GM12878 (cell line): ENCODE data around the gene ARFGAP3. TPM values are rescaled to one million over a fixed set of nuclear protein-coding genes. Genes with fewer than 3 reads are reported as not detected.

ENCODE experiments used
- EED ChIP-seq: sonication (generic); IDR thresholded peaks from 2 replicates; pipeline ENCODE4 v1.6.1; 2016; ENCODE audit warnings: antibody characterized with exemption, low read depth
- ETV6 ChIP-seq, 2 experiments: fragments of 450-650 bp in 1 of 2; IDR thresholded peaks in 1 of 2; conservative IDR thresholded peaks in 1 of 2; 2 replicates each; pipeline ENCODE4 v1.6.1; 2014; ENCODE audit warnings: antibody characterized with exemption in 1 of 2, borderline replicate concordance in 1 of 2, low read depth in 1 of 2, mild to moderate bottlenecking in 1 of 2, moderate library complexity in 1 of 2
- EZH2 ChIP-seq: IDR thresholded peaks from 2 replicates; pipeline ENCODE4 v1.6.1; 2012; ENCODE audit warnings: low read depth, mild to moderate bottlenecking, control low read depth, inconsistent platforms, low read length, borderline replicate concordance; ENCODE audit not compliant: control insufficient read depth
- FOXK2 ChIP-seq: fragments of 450-650 bp; IDR thresholded peaks from 2 replicates; pipeline ENCODE4 v1.6.1; 2017; ENCODE audit warnings: mild to moderate bottlenecking, moderate library complexity
- IKZF1 ChIP-seq: fragments of 450-650 bp; conservative IDR thresholded peaks from 2 replicates; pipeline ENCODE4 v1.6.1; 2017; ENCODE audit warnings: antibody characterized with exemption, mild to moderate bottlenecking
- IRF4 ChIP-seq: IDR thresholded peaks from 2 replicates; pipeline ENCODE4 v1.6.1; 2011; ENCODE audit warnings: low read depth, low read length
- RBBP5 ChIP-seq: fragments of 200-600 bp; sonication (generic); conservative IDR thresholded peaks from 2 replicates; pipeline ENCODE4 v1.6.1; 2016
- SMAD5 ChIP-seq: IDR thresholded peaks from 2 replicates; pipeline ENCODE4 v1.6.1; 2016; ENCODE audit warnings: antibody characterized with exemption, low read depth
- WRNIP1 ChIP-seq: IDR thresholded peaks from 2 replicates; pipeline ENCODE4 v1.6.1; 2011; ENCODE audit warnings: low read depth, low read length, improper control_type of control experiment, borderline replicate concordance
- ZNF207 ChIP-seq: fragments of 450-650 bp; IDR thresholded peaks from 2 replicates; pipeline ENCODE4 v1.6.1; 2014; ENCODE audit warnings: antibody characterized with exemption, mild to moderate bottlenecking, borderline replicate concordance
- polyA plus RNA-seq, 11 experiments: library from polyadenylated mRNA; depleted of rRNA in 4 of 11; unstranded in 6 of 11; stranded (reverse) in 5 of 11; fragments of >200 nt; fragmentation: Nextera tagmentation in 4 of 11; fragmentation: Illumina TruSeq in 1 of 11; extraction: Ambion mirVana in 4 of 11; extraction: Trizol in 1 of 11; gene quantifications; 1 replicate in 1 of 11; 2 replicates in 10 of 11; pipeline versions ENCODE4 v1.2.1 to v1.2.3, GENCODE V29; 2011 to 2016; ENCODE audit warnings: inconsistent platforms in 2 of 11, missing spikeins in 2 of 11, low read depth in 1 of 11
- total RNA-seq, 4 experiments: library from RNA; depleted of rRNA in 3 of 4; stranded (reverse); fragments of >200 nt in 3 of 4; fragmentation: Illumina TruSeq in 1 of 4; extraction: Trizol in 1 of 4; gene quantifications; 2 replicates each; pipeline versions ENCODE4 v1.2.1 to v1.2.3, GENCODE V29; 2013 to 2021
- TF ChIP-seq, protein P1 (sequence below): fragments of 450-650 bp; IDR thresholded peaks from 2 replicates; pipeline ENCODE4 v1.6.1; 2016; ENCODE audit warnings: mild to moderate bottlenecking, moderate library complexity, borderline replicate concordance
- TF ChIP-seq, protein P2 (sequence below): fragments of 450-650 bp; formaldehyde crosslinking; IDR thresholded peaks from 2 replicates; pipeline ENCODE4 v1.4.0; 2022; ENCODE audit warnings: mild to moderate bottlenecking, moderate library complexity
- TF ChIP-seq, protein P3 (sequence below): IDR thresholded peaks from 2 replicates; pipeline ENCODE4 v1.6.1; 2011; ENCODE audit warnings: low read depth, low read length, improper control_type of control experiment, borderline replicate concordance
- TF ChIP-seq, protein P4 (sequence below): fragments of 450-650 bp; IDR thresholded peaks from 2 replicates; pipeline ENCODE4 v1.6.1; 2014; ENCODE audit warnings: mild to moderate bottlenecking
- TF ChIP-seq, protein P5 (sequence below): fragments of 450-650 bp; formaldehyde crosslinking; IDR thresholded peaks from 2 replicates; pipeline ENCODE4 v1.4.0; 2020; ENCODE audit warnings: mild to moderate bottlenecking, moderate library complexity

The ARFGAP3 gene
- total and polyA plus RNA-seq, 10 of the 15 experiments (the other 5 are each of a cell fraction or from before 2014, with no cell fraction given), result 29.7 to 50.8 (median 39.5) TPM

DNA sequence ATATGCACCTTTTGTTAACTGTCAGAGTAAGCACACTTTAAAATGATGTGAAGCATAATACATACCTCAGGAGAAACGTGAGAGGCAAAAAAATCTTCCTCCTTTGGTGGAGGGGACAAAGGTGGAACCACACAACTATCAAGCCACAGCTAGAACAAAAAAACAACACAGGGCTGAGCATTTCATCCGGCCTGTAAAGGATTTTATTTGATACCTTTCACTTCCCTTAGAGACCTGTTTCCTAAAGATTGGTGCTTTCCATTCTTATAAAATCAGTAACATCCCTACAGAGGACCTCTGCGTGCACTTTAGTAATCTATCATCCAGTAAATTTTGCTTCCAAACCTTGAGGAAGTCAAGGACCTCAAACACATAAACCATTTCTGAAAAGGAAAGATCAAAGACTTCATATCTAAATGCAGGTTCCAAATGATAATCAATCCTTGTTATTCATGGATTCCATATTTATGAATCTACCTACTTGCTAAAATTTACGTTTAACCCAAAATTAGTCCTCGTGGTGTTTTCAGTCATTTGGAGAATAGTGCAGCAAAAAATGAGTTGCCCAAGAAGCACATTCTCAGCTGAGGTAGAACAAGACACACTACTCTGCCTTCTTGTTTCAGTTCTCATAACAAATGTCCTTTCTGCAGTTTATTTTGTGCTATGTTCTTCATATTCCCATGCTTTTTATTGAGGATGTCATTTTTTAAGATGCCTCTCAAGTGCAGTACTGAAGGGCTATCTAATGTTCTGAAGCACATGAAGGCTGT, 22.7 kb downstream of the ARFGAP3 start (continued):
- TF ChIP-seq, protein P1, sequence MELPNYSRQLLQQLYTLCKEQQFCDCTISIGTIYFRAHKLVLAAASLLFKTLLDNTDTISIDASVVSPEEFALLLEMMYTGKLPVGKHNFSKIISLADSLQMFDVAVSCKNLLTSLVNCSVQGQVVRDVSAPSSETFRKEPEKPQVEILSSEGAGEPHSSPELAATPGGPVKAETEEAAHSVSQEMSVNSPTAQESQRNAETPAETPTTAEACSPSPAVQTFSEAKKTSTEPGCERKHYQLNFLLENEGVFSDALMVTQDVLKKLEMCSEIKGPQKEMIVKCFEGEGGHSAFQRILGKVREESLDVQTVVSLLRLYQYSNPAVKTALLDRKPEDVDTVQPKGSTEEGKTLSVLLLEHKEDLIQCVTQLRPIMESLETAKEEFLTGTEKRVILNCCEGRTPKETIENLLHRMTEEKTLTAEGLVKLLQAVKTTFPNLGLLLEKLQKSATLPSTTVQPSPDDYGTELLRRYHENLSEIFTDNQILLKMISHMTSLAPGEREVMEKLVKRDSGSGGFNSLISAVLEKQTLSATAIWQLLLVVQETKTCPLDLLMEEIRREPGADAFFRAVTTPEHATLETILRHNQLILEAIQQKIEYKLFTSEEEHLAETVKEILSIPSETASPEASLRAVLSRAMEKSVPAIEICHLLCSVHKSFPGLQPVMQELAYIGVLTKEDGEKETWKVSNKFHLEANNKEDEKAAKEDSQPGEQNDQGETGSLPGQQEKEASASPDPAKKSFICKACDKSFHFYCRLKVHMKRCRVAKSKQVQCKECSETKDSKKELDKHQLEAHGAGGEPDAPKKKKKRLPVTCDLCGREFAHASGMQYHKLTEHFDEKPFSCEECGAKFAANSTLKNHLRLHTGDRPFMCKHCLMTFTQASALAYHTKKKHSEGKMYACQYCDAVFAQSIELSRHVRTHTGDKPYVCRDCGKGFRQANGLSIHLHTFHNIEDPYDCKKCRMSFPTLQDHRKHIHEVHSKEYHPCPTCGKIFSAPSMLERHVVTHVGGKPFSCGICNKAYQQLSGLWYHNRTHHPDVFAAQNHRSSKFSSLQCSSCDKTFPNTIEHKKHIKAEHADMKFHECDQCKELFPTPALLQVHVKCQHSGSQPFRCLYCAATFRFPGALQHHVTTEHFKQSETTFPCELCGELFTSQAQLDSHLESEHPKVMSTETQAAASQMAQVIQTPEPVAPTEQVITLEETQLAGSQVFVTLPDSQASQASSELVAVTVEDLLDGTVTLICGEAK, result no peak
- TF ChIP-seq, protein P2, sequence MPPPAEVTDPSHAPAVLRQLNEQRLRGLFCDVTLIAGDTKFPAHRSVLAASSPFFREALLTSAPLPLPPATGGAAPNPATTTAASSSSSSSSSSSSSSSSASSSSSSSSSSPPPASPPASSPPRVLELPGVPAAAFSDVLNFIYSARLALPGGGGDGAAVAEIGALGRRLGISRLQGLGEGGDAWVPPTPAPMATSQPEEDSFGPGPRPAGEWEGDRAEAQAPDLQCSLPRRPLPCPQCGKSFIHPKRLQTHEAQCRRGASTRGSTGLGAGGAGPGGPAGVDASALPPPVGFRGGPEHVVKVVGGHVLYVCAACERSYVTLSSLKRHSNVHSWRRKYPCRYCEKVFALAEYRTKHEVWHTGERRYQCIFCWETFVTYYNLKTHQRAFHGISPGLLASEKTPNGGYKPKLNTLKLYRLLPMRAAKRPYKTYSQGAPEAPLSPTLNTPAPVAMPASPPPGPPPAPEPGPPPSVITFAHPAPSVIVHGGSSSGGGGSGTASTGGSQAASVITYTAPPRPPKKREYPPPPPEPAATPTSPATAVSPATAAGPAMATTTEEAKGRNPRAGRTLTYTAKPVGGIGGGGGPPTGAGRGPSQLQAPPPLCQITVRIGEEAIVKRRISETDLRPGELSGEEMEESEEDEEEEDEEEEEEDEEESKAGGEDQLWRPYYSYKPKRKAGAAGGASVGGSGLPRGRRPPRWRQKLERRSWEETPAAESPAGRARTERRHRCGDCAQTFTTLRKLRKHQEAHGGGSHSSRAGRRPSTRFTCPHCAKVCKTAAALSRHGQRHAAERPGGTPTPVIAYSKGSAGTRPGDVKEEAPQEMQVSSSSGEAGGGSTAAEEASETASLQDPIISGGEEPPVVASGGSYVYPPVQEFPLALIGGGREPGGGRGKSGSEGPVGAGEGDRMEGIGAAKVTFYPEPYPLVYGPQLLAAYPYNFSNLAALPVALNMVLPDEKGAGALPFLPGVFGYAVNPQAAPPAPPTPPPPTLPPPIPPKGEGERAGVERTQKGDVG (CRISPR knock-in tag), result no peak
- TF ChIP-seq, protein P3, sequence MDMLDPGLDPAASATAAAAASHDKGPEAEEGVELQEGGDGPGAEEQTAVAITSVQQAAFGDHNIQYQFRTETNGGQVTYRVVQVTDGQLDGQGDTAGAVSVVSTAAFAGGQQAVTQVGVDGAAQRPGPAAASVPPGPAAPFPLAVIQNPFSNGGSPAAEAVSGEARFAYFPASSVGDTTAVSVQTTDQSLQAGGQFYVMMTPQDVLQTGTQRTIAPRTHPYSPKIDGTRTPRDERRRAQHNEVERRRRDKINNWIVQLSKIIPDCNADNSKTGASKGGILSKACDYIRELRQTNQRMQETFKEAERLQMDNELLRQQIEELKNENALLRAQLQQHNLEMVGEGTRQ, result no peak
- TF ChIP-seq IRF4 (peak; percentile 74), SMAD5 (no peak), ETV6 (conservative IDR thresholded peaks at IDR 0.05 in 1 of 2, IDR thresholded peaks at IDR 0.05 in 1 of 2; ENCODE audit: borderline replicate concordance in 1 of 2, low read depth in 1 of 2) (no peak; a peak in 1 of 4 replicates), IKZF1 (0 out of 2 replicates have a peak, but pooled peaks have one; percentile 23), FOXK2 (no peak), EZH2 (no peak), ZNF207 (no peak), WRNIP1 (no peak), EED (peak; percentile 33; the same call in 1 of the 2 replicates), RBBP5 (no peak)
- TF ChIP-seq, protein P4, sequence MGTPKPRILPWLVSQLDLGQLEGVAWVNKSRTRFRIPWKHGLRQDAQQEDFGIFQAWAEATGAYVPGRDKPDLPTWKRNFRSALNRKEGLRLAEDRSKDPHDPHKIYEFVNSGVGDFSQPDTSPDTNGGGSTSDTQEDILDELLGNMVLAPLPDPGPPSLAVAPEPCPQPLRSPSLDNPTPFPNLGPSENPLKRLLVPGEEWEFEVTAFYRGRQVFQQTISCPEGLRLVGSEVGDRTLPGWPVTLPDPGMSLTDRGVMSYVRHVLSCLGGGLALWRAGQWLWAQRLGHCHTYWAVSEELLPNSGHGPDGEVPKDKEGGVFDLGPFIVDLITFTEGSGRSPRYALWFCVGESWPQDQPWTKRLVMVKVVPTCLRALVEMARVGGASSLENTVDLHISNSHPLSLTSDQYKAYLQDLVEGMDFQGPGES, result no peak
- TF ChIP-seq, protein P5, sequence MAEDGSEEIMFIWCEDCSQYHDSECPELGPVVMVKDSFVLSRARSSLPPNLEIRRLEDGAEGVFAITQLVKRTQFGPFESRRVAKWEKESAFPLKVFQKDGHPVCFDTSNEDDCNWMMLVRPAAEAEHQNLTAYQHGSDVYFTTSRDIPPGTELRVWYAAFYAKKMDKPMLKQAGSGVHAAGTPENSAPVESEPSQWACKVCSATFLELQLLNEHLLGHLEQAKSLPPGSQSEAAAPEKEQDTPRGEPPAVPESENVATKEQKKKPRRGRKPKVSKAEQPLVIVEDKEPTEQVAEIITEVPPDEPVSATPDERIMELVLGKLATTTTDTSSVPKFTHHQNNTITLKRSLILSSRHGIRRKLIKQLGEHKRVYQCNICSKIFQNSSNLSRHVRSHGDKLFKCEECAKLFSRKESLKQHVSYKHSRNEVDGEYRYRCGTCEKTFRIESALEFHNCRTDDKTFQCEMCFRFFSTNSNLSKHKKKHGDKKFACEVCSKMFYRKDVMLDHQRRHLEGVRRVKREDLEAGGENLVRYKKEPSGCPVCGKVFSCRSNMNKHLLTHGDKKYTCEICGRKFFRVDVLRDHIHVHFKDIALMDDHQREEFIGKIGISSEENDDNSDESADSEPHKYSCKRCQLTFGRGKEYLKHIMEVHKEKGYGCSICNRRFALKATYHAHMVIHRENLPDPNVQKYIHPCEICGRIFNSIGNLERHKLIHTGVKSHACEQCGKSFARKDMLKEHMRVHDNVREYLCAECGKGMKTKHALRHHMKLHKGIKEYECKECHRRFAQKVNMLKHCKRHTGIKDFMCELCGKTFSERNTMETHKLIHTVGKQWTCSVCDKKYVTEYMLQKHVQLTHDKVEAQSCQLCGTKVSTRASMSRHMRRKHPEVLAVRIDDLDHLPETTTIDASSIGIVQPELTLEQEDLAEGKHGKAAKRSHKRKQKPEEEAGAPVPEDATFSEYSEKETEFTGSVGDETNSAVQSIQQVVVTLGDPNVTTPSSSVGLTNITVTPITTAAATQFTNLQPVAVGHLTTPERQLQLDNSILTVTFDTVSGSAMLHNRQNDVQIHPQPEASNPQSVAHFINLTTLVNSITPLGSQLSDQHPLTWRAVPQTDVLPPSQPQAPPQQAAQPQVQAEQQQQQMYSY (CRISPR knock-in tag), result no peak
